Stimulated activated CD4-positive, alpha-beta T cell treated with anti-CD3 and anti-CD28 coated beads, Interleukin-1b, Interleukin-23, amount 100 ng/mL, for 1 hour (primary cell): ENCODE results near the gene APELA.
"Not testable (repeated sequence)": the region's sequence is repeated elsewhere in the genome, so short reads cannot be mapped to it uniquely, and the experiment has no call there.

Source experiments
- DNase-seq, 2 donors: peaks; one replicate each; pipeline ENCODE4 v3.0.0-alpha.2; 2020; ENCODE audit warnings: low read depth in 2 of 2

The APELA gene

GRCh38 chr4:164926301-164926700 lies 49.3 kb downstream of the APELA start:
- no peak for DNase-seq

- DNase-seq = not testable (repeated sequence)
These were observed 50.1 kb downstream of the APELA start for GRCh38 chr4:164927101-164927500.

- no peak for DNase-seq
These were observed 53.7 kb downstream of the APELA start for GRCh38 chr4:164930647-164931046.

GRCh38 chr4:164931551-164932324 lies 54.8 kb downstream of the APELA start:
- DNase-seq = no peak

GRCh38 chr4:164933244-164933643 lies 56.3 kb downstream of the APELA start:
- DNase-seq = no peak

GRCh38 chr4:164935363-164935762 lies 58.4 kb downstream of the APELA start:
- DNase-seq = no peak

GRCh38 chr4:164935865-164936606 lies 59.1 kb downstream of the APELA start:
- not testable (repeated sequence) for DNase-seq

GRCh38 chr4:164937576-164938270 lies 60.7 kb downstream of the APELA start:
- DNase-seq = no peak

- DNase-seq = no peak
These were observed 66.2 kb downstream of the APELA start for GRCh38 chr4:164943192-164943591.

GRCh38 chr4:164945146-164945545 lies 68.2 kb downstream of the APELA start:
- no peak for DNase-seq

- no peak for DNase-seq
These were observed 69.8 kb downstream of the APELA start for GRCh38 chr4:164946810-164947209.
